IMR-90 (cell line): ENCODE measurements around the gene CANT1. TPM values are rescaled to one million over a fixed set of nuclear protein-coding genes. Genes with fewer than 3 reads are reported as not detected.

ENCODE experiments used
- ELK1 ChIP-seq: fragments of 150-350 bp; IDR thresholded peaks from 2 replicates; pipeline ENCODE4 v1.6.1; 2016; ENCODE audit warnings: low read depth, mild to moderate bottlenecking, low read length, moderate library complexity, borderline replicate concordance
- USF2 ChIP-seq: fragments of 150-350 bp; IDR thresholded peaks from 2 replicates; pipeline ENCODE4 v1.6.1; 2017; ENCODE audit warnings: mild to moderate bottlenecking, antibody characterized with exemption, low read length, low read depth
- polyA plus RNA-seq, 3 experiments: library from polyadenylated mRNA; depleted of rRNA; stranded (reverse); fragments of >200 nt; gene quantifications; 2 replicates each; pipeline ENCODE4 v1.2.3, GENCODE V29; 2012; ENCODE audit warnings: low replicate concordance in 1 of 3
- total RNA-seq: library from RNA; depleted of rRNA; stranded (reverse); fragments of >200 nt; gene quantifications from 2 replicates; pipeline ENCODE4 v1.2.3, GENCODE V29; 2012

CANT1 gene
- total and polyA plus RNA-seq, 2 of the 4 experiments (the other 2 are of a cell fraction) = 51.8 to 73.4 TPM

GRCh38 chr17:78970834-78971755, 38.5 kb downstream of the CANT1 start (continued):
- TF ChIP-seq USF2 (no peak), ELK1 (no peak)
